HEK293 (cell line): ENCODE results near the gene PARD3.

ENCODE experiments used
- CTCF ChIA-PET: fragments of 350-600 bp; formaldehyde crosslinking; extraction: SDS; loops from one replicate; lab custom pipeline; 2021; ENCODE audit warnings: antibody characterized with exemption; lab: Yijun Ruan, JAX
- POLR2A ChIA-PET: fragments of 300-600 bp; formaldehyde crosslinking; extraction: SDS; loops from one replicate; lab custom pipeline; 2020; ENCODE audit warnings: antibody characterized with exemption, inconsistent platforms; lab: Yijun Ruan, JAX
- H3K27ac ChIP-seq: fragments of 200-500 bp; sonication (Bioruptor generic); 2 replicates; pipeline ENCODE4 v1.5.1; 2014; ENCODE audit warnings: low read depth, low read length, control low read depth, inconsistent platforms; ENCODE audit errors: extremely low read depth
- H3K36me3 ChIP-seq, 2 experiments: fragments of 200-500 bp in 1 of 2; sonication (Bioruptor generic) in 1 of 2; 1 replicate in 1 of 2; 2 replicates in 1 of 2; pipeline ENCODE4 v1.5.1; 2014 to 2017; ENCODE audit warnings: inconsistent platforms in 2 of 2, low read length in 2 of 2; ENCODE audit not compliant: control insufficient read depth in 2 of 2, insufficient read depth in 1 of 2
- H3K4me1 ChIP-seq: fragments of 200-500 bp; sonication (Bioruptor generic); 2 replicates; pipeline ENCODE4 v1.5.1; 2014; ENCODE audit warnings: mild to moderate bottlenecking, low read length, inconsistent platforms; ENCODE audit not compliant: control insufficient read depth, insufficient read depth
- H3K4me3 ChIP-seq: 2 replicates; pipeline ENCODE4 v1.5.1; 2011; ENCODE audit warnings: low read depth, mild to moderate bottlenecking, control low read depth, low read length, moderate library complexity
- H3K9me3 ChIP-seq: fragments of 200-500 bp; sonication (Bioruptor generic); 2 replicates; pipeline ENCODE4 v1.5.1; 2014; ENCODE audit warnings: low read depth, low read length, inconsistent platforms; ENCODE audit not compliant: control insufficient read depth, insufficient read depth
- BCL11A ChIP-seq: fragments of 450-650 bp; formaldehyde crosslinking; IDR thresholded peaks from 2 replicates; pipeline ENCODE4 v1.5.1; 2016; ENCODE audit warnings: low read depth, missing biosample characterization, missing genetic modification characterization
- GLIS1 ChIP-seq: fragments of 450-650 bp; formaldehyde crosslinking; IDR thresholded peaks from 2 replicates; pipeline ENCODE4 v1.5.1; 2016; ENCODE audit warnings: missing biosample characterization, missing genetic modification characterization
- INSM2 ChIP-seq: fragments of 450-650 bp; formaldehyde crosslinking; IDR thresholded peaks from 2 replicates; pipeline ENCODE4 v1.5.1; 2016; ENCODE audit warnings: missing biosample characterization, missing genetic modification characterization
- MYNN ChIP-seq: fragments of 450-650 bp; formaldehyde crosslinking; IDR thresholded peaks from 2 replicates; pipeline ENCODE4 v1.5.1; 2016; ENCODE audit warnings: missing biosample characterization, missing genetic modification characterization, borderline replicate concordance
- SCRT2 ChIP-seq: fragments of 450-650 bp; formaldehyde crosslinking; IDR thresholded peaks from 2 replicates; pipeline ENCODE4 v1.5.1; 2016; ENCODE audit warnings: missing biosample characterization, missing genetic modification characterization
- TRIM28 ChIP-seq: IDR thresholded peaks from 2 replicates; pipeline ENCODE4 v1.6.1; 2011; ENCODE audit warnings: low read length, control low read depth, borderline replicate concordance
- ZBTB21 ChIP-seq: fragments of 450-650 bp; formaldehyde crosslinking; IDR thresholded peaks from 2 replicates; pipeline ENCODE4 v1.5.1; 2017; ENCODE audit warnings: missing biosample characterization, missing genetic modification characterization
- ZBTB7A ChIP-seq: fragments of 450-650 bp; formaldehyde crosslinking; IDR thresholded peaks from 2 replicates; pipeline ENCODE4 v1.5.1; 2016; ENCODE audit warnings: low read depth, missing biosample characterization, missing genetic modification characterization
- ZNF510 ChIP-seq: fragments of 450-650 bp; formaldehyde crosslinking; IDR thresholded peaks from 2 replicates; pipeline ENCODE4 v1.5.1; 2018; ENCODE audit warnings: mild to moderate bottlenecking, missing genetic modification characterization, missing biosample characterization; ENCODE audit not compliant: insufficient replicate concordance
- ZNF529 ChIP-seq: fragments of 450-650 bp; formaldehyde crosslinking; IDR thresholded peaks from 2 replicates; pipeline ENCODE4 v1.5.1; 2017; ENCODE audit warnings: missing genetic modification characterization, missing biosample characterization; ENCODE audit not compliant: insufficient replicate concordance
- ZNF585B ChIP-seq: fragments of 450-650 bp; formaldehyde crosslinking; IDR thresholded peaks from 2 replicates; pipeline ENCODE4 v1.5.1; 2016; ENCODE audit warnings: missing biosample characterization, missing genetic modification characterization
- ZNF645 ChIP-seq: fragments of 450-650 bp; formaldehyde crosslinking; IDR thresholded peaks from 2 replicates; pipeline ENCODE4; 2016; ENCODE audit warnings: missing biosample characterization, missing genetic modification characterization
- ZNF785 ChIP-seq: fragments of 450-650 bp; formaldehyde crosslinking; IDR thresholded peaks from 2 replicates; pipeline ENCODE4 v1.5.1; 2016; ENCODE audit warnings: missing biosample characterization, missing genetic modification characterization
- ZNF837 ChIP-seq: fragments of 450-650 bp; formaldehyde crosslinking; IDR thresholded peaks from 2 replicates; pipeline ENCODE4 v1.5.1; 2016; ENCODE audit warnings: missing biosample characterization, missing genetic modification characterization
- ZNF843 ChIP-seq: fragments of 450-650 bp; formaldehyde crosslinking; IDR thresholded peaks from 2 replicates; pipeline ENCODE4 v1.5.1; 2016; ENCODE audit warnings: missing biosample characterization, missing genetic modification characterization
- TF ChIP-seq, protein P1 (sequence below): fragments of 450-650 bp; formaldehyde crosslinking; IDR thresholded peaks from 2 replicates; pipeline ENCODE4 v1.5.1; 2016; ENCODE audit warnings: missing biosample characterization, missing genetic modification characterization

The PARD3 gene

DNA sequence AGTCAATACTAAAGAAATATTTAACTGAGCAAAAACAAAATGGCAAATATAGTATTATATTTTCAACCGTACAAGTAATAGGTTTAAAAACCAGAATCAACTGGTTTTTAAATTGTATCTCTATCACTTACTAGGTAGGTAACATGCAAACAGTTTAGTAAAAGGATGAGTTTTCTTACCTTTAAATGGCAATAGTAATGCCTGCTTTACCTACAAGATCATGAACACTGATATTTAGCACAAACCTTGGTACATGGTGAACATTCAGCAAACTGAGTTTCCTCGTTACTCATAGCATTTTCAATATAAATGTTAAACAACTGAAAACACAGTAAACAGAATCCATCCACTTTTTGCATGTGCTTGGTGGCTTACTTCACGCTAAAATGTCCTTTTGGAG, 389.1 kb downstream of the PARD3 start (continued):
- TF ChIP-seq ZNF529, result no peak

DNA sequence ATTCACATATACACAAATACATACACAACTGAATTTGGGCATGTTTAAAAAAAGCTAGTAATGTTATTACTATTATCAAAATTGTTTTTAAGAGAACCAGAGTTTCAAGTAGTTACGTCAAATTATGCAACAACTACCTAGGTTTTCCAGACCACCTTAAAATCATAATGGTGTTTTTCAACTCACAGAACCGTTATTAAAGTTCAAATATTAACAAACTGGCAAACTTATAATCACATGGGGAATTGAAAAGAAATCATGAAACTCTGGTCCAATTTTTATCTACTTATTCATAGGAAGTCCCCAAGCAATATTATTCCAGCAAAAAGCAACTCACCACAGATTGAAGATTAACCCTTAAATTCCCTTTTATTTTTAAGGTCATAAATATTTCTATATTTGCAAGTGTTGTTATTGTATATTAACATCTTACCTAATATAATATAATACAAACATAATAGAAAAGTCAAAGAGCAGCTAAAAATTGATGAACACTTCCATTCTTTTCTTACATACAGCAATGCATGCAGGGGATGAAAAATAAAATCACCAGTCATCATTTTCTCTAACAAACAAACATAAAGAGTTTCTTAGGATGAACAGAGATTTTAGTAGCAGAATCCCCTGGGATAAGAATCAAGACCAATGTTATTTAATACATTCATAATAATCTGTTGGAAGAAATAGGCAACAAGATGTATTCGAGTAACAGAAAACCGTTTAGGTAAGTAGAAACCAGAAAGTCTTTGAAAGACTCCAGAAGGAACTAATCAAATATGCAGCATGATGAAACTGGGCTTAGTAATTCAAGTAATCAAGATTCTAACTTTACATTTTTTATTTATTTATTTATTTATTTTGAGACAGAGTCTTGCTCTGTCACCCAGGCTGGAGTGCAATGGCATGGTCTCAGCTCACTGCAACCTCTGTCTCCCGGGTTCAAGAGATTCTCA, 391.1 kb downstream of the PARD3 start:
- Histone ChIP-seq H3K4me1 (peaks cover 14% of the 10 kb centered on the region), H3K4me3 (no peak overlapping the region), H3K9me3 (no peaks in the 10 kb centered on the region), H3K27ac (no peak overlapping the region), H3K36me3 (no peaks in the 10 kb centered on the region)
- CTCF ChIA-PET, result no interaction called here
- no peak for TF ChIP-seq ZNF843
- POLR2A ChIA-PET, result no interaction called here

DNA sequence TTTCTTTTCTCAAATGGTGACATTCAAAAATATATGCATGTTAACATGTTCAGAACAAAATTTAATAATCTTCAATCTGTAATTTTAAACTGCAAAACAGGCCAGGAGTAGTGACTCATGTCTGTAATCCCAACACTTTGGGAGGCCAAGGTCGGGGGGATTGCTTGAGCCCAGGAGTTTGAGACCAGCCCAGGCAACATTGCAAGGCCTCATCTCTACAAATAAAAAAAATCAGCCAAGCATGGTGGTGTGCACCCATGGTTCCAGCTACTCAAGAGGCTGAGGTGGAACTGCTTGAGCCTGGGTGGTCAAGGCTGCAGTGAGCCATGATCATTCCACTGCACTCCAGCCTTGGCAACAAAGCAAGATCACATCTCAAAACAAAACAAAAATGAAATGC, 394.3 kb downstream of the PARD3 start:
- CTCF ChIA-PET, result interaction anchor here (0.7 kb wide), 1 partner anchor 22 kb away, joined by 4 read pairs; no protein-coding TSS in a partner anchor
- POLR2A ChIA-PET, result no interaction called here
- H3K4me3 ChIP-seq, result no peak overlapping the region
- H3K9me3 ChIP-seq, result no peaks in the 10 kb centered on the region
- peaks cover 20% of the 10 kb centered on the region for H3K4me1 ChIP-seq
- no peaks in the 10 kb centered on the region for H3K36me3 ChIP-seq
- TF ChIP-seq GLIS1 (tag by site-specific recombination), result peak; percentile 70
- no peak for TF ChIP-seq ZNF510 (tag by site-specific recombination)
- TF ChIP-seq, all 188 proteins: peak for 1
- no peak overlapping the region for H3K27ac ChIP-seq

DNA sequence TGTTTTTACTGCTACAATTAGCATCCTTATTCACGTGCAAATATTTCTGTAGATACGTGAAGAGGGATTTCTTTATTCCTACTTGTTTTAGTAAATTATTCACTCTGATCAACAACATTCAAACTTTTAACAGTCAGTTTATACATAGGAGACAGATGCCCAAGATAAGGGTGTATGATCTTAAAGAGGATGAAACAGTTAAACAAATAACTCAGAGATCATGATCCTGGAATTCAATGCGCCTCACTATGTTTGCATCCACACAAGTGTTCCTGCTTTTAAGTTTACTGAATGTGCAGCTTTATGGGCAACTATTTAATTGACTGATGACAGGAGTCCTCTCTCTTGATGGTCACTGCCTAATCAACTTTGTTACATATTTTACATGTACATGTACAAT, 394.8 kb downstream of the PARD3 start:
- no peak for TF ChIP-seq ZNF785 (tag by site-specific recombination)
- Histone ChIP-seq H3K4me1 (peaks cover 20% of the 10 kb centered on the region), H3K9me3 (no peaks in the 10 kb centered on the region), H3K4me3 (no peak overlapping the region), H3K36me3 (no peaks in the 10 kb centered on the region), H3K27ac (no peak overlapping the region)
- POLR2A ChIA-PET, result no interaction called here
- CTCF ChIA-PET, result no interaction called here

- H3K9me3 ChIP-seq, result no peaks in the 10 kb centered on the region
- no peak overlapping the region for H3K27ac ChIP-seq
- TF ChIP-seq MYNN (tag by site-specific recombination) (no peak), SCRT2 (tag by site-specific recombination) (peak; percentile 72)
- no peak overlapping the region for H3K4me3 ChIP-seq
- no peaks in the 10 kb centered on the region for H3K36me3 ChIP-seq
- POLR2A ChIA-PET, result no interaction called here
- CTCF ChIA-PET, result no interaction called here
- peaks cover 6% of the 10 kb centered on the region; the same call in 1 of the 2 replicates for H3K4me1 ChIP-seq
These were observed 400.1 kb downstream of the PARD3 start for GRCh38 chr10:34415039-34415438.

DNA sequence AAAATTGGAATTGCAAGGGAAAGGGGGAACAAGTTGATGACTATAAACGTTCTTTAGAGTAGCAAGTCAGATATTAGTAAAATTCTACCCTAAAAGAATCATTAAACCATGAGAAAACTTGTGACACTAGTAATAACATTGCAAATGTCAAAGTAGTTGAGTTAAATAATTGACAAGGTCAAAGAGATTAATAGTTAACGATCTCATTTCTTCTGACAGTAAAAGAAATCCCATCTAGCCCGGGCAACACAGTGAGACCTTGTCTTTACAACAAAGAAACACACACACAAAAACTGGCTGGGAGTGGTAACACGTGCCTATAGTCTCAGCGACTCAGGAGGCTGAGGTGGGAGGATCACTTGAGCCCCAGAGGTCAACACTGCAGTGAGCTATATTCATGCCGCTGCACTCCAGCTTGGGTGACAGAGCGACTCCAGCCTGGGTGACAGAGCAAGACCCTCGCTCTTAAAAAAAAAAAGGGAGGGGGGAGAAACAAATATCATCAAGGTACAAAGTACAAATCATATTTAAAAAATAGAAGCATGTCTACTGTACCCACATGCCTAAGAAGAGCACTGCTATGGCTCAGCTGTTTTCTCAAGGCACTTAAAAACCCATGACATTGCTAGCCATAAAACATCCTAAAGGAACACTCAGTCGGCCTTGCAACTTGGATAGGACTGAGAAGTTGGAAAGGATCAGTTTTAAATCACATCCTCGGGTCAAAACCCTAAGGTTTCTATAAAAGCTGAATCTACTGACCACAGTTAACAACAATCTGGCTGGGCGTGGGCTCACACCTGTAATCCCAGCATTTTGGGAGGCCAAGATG, 401.1 kb downstream of the PARD3 start:
- H3K27ac ChIP-seq, result no peak overlapping the region
- POLR2A ChIA-PET, result no interaction called here
- H3K4me1 ChIP-seq, result peaks cover 6% of the 10 kb centered on the region; the same call in 1 of the 2 replicates
- CTCF ChIA-PET, result interaction anchor here (0.6 kb wide), 2 partner anchors 79 to 690 kb away, joined by 3 read pairs; no protein-coding TSS in a partner anchor
- H3K9me3 ChIP-seq, result no peaks in the 10 kb centered on the region
- no peak overlapping the region for H3K4me3 ChIP-seq
- no peaks in the 10 kb centered on the region for H3K36me3 ChIP-seq
- TF ChIP-seq ZBTB21 (tag by site-specific recombination), result no peak
- no peak for TF ChIP-seq ZBTB7A
- TF ChIP-seq ZNF645 (tag by site-specific recombination), result no peak
- no peak for TF ChIP-seq INSM2 (tag by site-specific recombination)
- TF ChIP-seq TRIM28, result no peak
- TF ChIP-seq ZNF837 (tag by site-specific recombination), result no peak
- no peak for TF ChIP-seq ZNF585B (tag by site-specific recombination)
- no peak for TF ChIP-seq BCL11A (tag by site-specific recombination)
- TF ChIP-seq, protein P1, sequence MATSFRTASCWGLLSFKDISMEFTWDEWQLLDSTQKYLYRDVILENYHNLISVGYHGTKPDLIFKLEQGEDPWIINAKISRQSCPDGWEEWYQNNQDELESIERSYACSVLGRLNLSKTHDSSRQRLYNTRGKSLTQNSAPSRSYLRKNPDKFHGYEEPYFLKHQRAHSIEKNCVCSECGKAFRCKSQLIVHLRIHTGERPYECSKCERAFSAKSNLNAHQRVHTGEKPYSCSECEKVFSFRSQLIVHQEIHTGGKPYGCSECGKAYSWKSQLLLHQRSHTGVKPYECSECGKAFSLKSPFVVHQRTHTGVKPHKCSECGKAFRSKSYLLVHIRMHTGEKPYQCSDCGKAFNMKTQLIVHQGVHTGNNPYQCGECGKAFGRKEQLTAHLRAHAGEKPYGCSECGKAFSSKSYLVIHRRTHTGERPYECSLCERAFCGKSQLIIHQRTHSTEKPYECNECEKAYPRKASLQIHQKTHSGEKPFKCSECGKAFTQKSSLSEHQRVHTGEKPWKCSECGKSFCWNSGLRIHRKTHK (tag by site-specific recombination), result no peak
